Caco-2 (cell line): ENCODE results near the gene SORBS1. TPM values are rescaled to one million over a fixed set of nuclear protein-coding genes. Genes with fewer than 3 reads are reported as not detected.

Experiments used
- BruUV-seq: library from RNA; stranded (reverse); fragments of 400-500 nt; replicated peaks from 2 replicates; lab custom pipeline; 2021; lab: Mats Ljungman, UMichigan
- CTCF ChIA-PET: fragments of 300-600 bp; sonication (Branson Sonifier 250); formaldehyde crosslinking; loops from one replicate; lab custom pipeline; 2022; ENCODE audit warnings: antibody characterized with exemption; lab: Charles Lee
- POLR2A ChIA-PET: fragments of 300-600 bp; sonication (Branson Sonifier 250); formaldehyde crosslinking; loops from one replicate; lab custom pipeline; 2022; ENCODE audit warnings: antibody characterized with exemption; lab: Charles Lee
- DNase-seq, 2 experiments: peaks; one replicate each; pipeline versions ENCODE4 v3.0.0 to v3.0.0-alpha.2; 2020 to 2022
- H3K27me3 ChIP-seq: replicated peaks from 2 replicates; pipeline ENCODE4 v1.6.0; 2011; ENCODE audit warnings: low read length; ENCODE audit not compliant: control insufficient read depth, insufficient read depth
- H3K36me3 ChIP-seq: 2 replicates; pipeline ENCODE4 v1.5.1; 2011; ENCODE audit warnings: low read length; ENCODE audit not compliant: control insufficient read depth, insufficient read depth
- H3K4me1 ChIP-seq: fragments of 250-450 bp; sonication (Bioruptor Pico); 2 replicates; pipeline ENCODE4 v1.5.1; 2020; ENCODE audit warnings: mild to moderate bottlenecking
- H3K4me3 ChIP-seq: 2 replicates; pipeline ENCODE4 v1.5.1; 2011; ENCODE audit warnings: low read depth, mild to moderate bottlenecking, control low read depth, low read length
- H3K9me3 ChIP-seq: fragments of 250-450 bp; sonication (Bioruptor Pico); 2 replicates; pipeline ENCODE4 v1.5.1; 2020; ENCODE audit warnings: mild to moderate bottlenecking, moderate library complexity
- H3K27ac Mint-ChIP-seq: one replicate; pipeline ENCODE4 v1.8.0; 2022; ENCODE audit warnings: mixed read lengths; ENCODE audit not compliant: unreplicated experiment
- H3K27me3 Mint-ChIP-seq: one replicate; pipeline ENCODE4 v1.8.0; 2022; ENCODE audit warnings: mixed read lengths; ENCODE audit not compliant: insufficient read depth, unreplicated experiment
- H3K36me3 Mint-ChIP-seq: one replicate; pipeline ENCODE4 v1.8.0; 2022; ENCODE audit warnings: mild to moderate bottlenecking, mixed read lengths; ENCODE audit not compliant: insufficient read depth, unreplicated experiment
- H3K4me1 Mint-ChIP-seq: one replicate; pipeline ENCODE4 v1.8.0; 2022; ENCODE audit warnings: low read depth, mixed read lengths; ENCODE audit not compliant: unreplicated experiment
- H3K4me3 Mint-ChIP-seq: one replicate; pipeline ENCODE4 v1.8.0; 2022; ENCODE audit warnings: mild to moderate bottlenecking, moderate library complexity, mixed read lengths; ENCODE audit not compliant: unreplicated experiment
- H3K9me3 Mint-ChIP-seq: one replicate; pipeline ENCODE4 v1.8.0; 2022; ENCODE audit warnings: mixed read lengths; ENCODE audit not compliant: unreplicated experiment
- intact Hi-C: fragments of 100-400 bp; cut with micrococcal nuclease; formaldehyde crosslinking; loops from one replicate; pipeline ENCODE4 v1.10.0; 2022; ENCODE audit not compliant: unreplicated experiment
- total RNA-seq: library from RNA; stranded (reverse); gene quantifications from 2 replicates; pipeline ENCODE4 v1.2.3, GENCODE V29; 2022
- TF ChIP-seq, protein P1 (sequence below), 2 experiments: fragments of 200-600 bp in 1 of 2; IDR thresholded peaks; 1 replicate in 1 of 2; 2 replicates in 1 of 2; pipeline versions ENCODE4 v1.5.1 to v1.8.0; 2011 to 2022; ENCODE audit warnings: antibody characterized with exemption in 1 of 2, control low read depth in 1 of 2, inconsistent platforms in 1 of 2, low read depth in 1 of 2, low read length in 1 of 2, mild to moderate bottlenecking in 1 of 2, moderate library complexity in 1 of 2; ENCODE audit not compliant: insufficient read depth in 1 of 2, severe bottlenecking in 1 of 2, unreplicated experiment in 1 of 2

SORBS1 gene
- total RNA-seq, 1 experiment from 2014 or later = 39.3 TPM

DNA sequence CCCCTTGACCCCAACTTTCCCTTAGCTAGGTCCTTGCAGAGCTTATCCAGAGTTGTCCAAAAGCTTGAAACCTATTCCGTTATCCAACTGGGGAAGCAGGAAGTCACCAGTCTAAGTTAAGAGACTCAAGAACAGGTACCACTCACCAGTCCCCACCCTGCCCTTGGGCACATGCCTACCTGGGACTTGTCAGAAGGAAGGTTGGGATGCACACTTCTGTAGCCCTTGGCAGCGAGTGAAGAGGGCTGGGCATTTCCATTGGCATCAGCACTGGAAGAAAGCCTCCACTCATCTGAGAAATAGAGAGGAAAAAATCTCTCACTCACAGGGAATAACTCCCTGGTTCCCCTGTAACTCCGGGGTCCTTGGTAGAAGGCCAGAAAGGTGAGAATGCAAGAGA, 139.4 kb downstream of the SORBS1 start:
- H3K36me3 Mint-ChIP-seq = peaks cover 3% of the 10 kb centered on the region
- no TSS peak for BruUV-seq
- H3K36me3 ChIP-seq = peaks cover 3% of the 10 kb centered on the region; the same call in 1 of the 2 replicates
- no peaks in the 10 kb centered on the region for H3K9me3 ChIP-seq
- ChIA-PET POLR2A (interaction anchor here (0.5 kb wide), 1 partner anchor 37 kb away, joined by 5 read pairs; no protein-coding TSS in a partner anchor), CTCF (no interaction called here)
- H3K27ac Mint-ChIP-seq = no peak overlapping the region
- H3K27me3 Mint-ChIP-seq = no peaks in the 10 kb centered on the region
- 0 out of 2 replicates have a peak, but pooled peaks cover 4% of the 10 kb centered on the region for H3K4me1 ChIP-seq
- no peaks in the 10 kb centered on the region for H3K4me1 Mint-ChIP-seq
- H3K9me3 Mint-ChIP-seq = no peaks in the 10 kb centered on the region
- no peak for DNase-seq
- no peak overlapping the region for H3K4me3 Mint-ChIP-seq
- TF ChIP-seq, protein P1, sequence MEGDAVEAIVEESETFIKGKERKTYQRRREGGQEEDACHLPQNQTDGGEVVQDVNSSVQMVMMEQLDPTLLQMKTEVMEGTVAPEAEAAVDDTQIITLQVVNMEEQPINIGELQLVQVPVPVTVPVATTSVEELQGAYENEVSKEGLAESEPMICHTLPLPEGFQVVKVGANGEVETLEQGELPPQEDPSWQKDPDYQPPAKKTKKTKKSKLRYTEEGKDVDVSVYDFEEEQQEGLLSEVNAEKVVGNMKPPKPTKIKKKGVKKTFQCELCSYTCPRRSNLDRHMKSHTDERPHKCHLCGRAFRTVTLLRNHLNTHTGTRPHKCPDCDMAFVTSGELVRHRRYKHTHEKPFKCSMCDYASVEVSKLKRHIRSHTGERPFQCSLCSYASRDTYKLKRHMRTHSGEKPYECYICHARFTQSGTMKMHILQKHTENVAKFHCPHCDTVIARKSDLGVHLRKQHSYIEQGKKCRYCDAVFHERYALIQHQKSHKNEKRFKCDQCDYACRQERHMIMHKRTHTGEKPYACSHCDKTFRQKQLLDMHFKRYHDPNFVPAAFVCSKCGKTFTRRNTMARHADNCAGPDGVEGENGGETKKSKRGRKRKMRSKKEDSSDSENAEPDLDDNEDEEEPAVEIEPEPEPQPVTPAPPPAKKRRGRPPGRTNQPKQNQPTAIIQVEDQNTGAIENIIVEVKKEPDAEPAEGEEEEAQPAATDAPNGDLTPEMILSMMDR (IDR thresholded peaks at IDR 0.05; ENCODE audit: insufficient read depth in 1 of 2, low read depth in 1 of 2, low read length in 1 of 2, severe bottlenecking in 1 of 2, unreplicated experiment in 1 of 2) = no peak
- H3K27me3 ChIP-seq = no peaks in the 10 kb centered on the region
- no peak overlapping the region for H3K4me3 ChIP-seq
- intact Hi-C loops = no loop called here

DNA sequence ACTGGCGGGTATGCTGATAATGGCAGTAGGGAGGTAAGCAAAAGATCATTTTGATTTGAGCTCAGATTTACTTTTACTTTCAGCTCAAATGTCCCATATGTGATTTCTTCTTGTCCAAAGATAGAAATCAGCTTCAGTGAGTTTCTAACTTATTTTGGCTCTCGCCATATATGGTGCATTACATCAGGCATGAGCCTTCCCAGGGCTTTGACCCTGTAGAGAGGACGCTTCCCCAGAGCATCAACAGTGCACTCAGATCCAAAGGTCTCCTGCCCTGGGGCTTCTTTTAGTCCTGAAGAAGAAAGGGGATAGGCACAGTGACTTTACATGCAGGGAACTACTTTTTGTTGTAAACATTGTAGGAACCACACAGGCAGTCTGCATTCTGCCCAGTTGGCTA, 141.8 kb downstream of the SORBS1 start:
- H3K27me3 Mint-ChIP-seq = no peaks in the 10 kb centered on the region
- no TSS peak for BruUV-seq
- intact Hi-C loops = no loop called here
- peaks cover 2% of the 10 kb centered on the region for H3K36me3 Mint-ChIP-seq
- no peaks in the 10 kb centered on the region for H3K4me1 Mint-ChIP-seq
- H3K4me3 Mint-ChIP-seq = no peak overlapping the region
- H3K9me3 Mint-ChIP-seq = no peaks in the 10 kb centered on the region
- no peaks in the 10 kb centered on the region for H3K27me3 ChIP-seq
- TF ChIP-seq, protein P1 (IDR thresholded peaks at IDR 0.05; ENCODE audit: insufficient read depth in 1 of 2, low read depth in 1 of 2, low read length in 1 of 2, severe bottlenecking in 1 of 2, unreplicated experiment in 1 of 2) = no peak
- no peak overlapping the region for H3K27ac Mint-ChIP-seq
- H3K36me3 ChIP-seq = peaks cover 3% of the 10 kb centered on the region; the same call in 1 of the 2 replicates
- DNase-seq = no peak
- CTCF ChIA-PET = interaction anchor here (0.6 to 0.7 kb wide), 2 partner anchors 146 to 954 kb away, joined by 3 to 4 read pairs; no protein-coding TSS in a partner anchor
- H3K9me3 ChIP-seq = no peaks in the 10 kb centered on the region
- POLR2A ChIA-PET = no interaction called here
- H3K4me1 ChIP-seq = no peaks in the 10 kb centered on the region
- H3K4me3 ChIP-seq = no peak overlapping the region

GRCh38 chr10:95416973-95417372, 144.2 kb downstream of the SORBS1 start:
- H3K4me1 ChIP-seq = no peaks in the 10 kb centered on the region
- H3K27ac Mint-ChIP-seq = no peak overlapping the region
- H3K4me3 ChIP-seq = no peak overlapping the region
- no peak for DNase-seq
- TF ChIP-seq, protein P1 (IDR thresholded peaks at IDR 0.05; ENCODE audit: insufficient read depth in 1 of 2, low read depth in 1 of 2, low read length in 1 of 2, severe bottlenecking in 1 of 2, unreplicated experiment in 1 of 2) = no peak
- H3K4me3 Mint-ChIP-seq = no peak overlapping the region
- H3K27me3 Mint-ChIP-seq = no peaks in the 10 kb centered on the region
- no TSS peak for BruUV-seq
- no peaks in the 10 kb centered on the region for H3K9me3 ChIP-seq
- H3K36me3 Mint-ChIP-seq = peaks cover 7% of the 10 kb centered on the region
- H3K9me3 Mint-ChIP-seq = no peaks in the 10 kb centered on the region
- ChIA-PET POLR2A (no interaction called here), CTCF (no interaction called here)
- H3K36me3 ChIP-seq = no peaks in the 10 kb centered on the region; the same call in 1 of the 2 replicates
- H3K4me1 Mint-ChIP-seq = no peaks in the 10 kb centered on the region
- intact Hi-C loops = no loop called here
- H3K27me3 ChIP-seq = no peaks in the 10 kb centered on the region
